ENCODE data around the gene AUNIP. TPM values are rescaled to one million over a fixed set of nuclear protein-coding genes. Genes with fewer than 3 reads are reported as not detected.
"Not testable (repeated sequence)": the region's sequence is repeated elsewhere in the genome, so short reads cannot be mapped to it uniquely, and the experiment has no call there.

The AUNIP gene
- total RNA-seq, 1 donor from 2014 or later = 1.6 TPM

DNA sequence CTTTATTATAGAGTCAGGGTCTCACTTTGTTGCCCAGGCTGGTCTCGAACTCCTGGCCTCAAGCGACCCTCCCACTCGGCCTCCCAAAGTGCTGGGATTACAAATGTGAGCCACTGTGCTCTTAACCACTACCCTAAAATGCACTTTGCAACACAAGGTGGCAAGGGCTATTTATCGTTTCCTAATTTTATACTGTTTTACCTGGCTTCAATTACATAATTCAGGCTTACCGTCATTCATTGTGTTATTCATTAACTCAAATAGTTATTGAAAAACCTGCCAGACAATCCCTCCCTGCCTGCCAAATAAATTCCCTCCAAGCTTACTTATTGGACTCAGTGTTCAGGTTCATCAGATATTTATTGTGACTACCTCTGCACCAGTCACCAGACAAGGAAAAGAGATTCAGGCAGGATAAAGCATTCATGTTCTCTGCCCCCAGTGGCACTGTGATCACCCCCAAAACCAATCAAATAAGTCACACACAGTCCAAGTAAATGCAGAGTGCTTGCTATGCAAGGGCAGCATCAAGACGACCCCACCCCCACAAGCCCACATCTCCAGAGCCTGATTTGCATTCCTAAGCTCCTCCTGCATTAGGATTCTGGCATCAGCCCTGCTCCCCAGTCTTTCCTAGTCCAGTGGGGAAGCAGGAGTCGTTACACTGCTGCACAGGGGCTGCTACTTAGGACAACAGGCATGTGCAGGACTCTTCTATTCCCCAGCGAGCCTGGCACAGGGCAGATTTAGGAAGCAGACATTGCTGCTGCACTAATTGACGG, 8.1 kb upstream of the AUNIP start:
- DNase-seq (ENCODE audit: extremely low read depth, low read depth, low spot score) = no peak

- DNase-seq (ENCODE audit: extremely low read depth, low read depth, low spot score) = no peak
Observed at GRCh38 chr1:25866288-25866687, 7.0 kb upstream of the AUNIP start.

GRCh38 chr1:25864434-25864833, 5.2 kb upstream of the AUNIP start:
- no peak for DNase-seq (ENCODE audit: extremely low read depth, low read depth, low spot score)

GRCh38 chr1:25863486-25864262, 4.4 kb upstream of the AUNIP start:
- no peak for DNase-seq (ENCODE audit: extremely low read depth, low read depth, low spot score)

DNA sequence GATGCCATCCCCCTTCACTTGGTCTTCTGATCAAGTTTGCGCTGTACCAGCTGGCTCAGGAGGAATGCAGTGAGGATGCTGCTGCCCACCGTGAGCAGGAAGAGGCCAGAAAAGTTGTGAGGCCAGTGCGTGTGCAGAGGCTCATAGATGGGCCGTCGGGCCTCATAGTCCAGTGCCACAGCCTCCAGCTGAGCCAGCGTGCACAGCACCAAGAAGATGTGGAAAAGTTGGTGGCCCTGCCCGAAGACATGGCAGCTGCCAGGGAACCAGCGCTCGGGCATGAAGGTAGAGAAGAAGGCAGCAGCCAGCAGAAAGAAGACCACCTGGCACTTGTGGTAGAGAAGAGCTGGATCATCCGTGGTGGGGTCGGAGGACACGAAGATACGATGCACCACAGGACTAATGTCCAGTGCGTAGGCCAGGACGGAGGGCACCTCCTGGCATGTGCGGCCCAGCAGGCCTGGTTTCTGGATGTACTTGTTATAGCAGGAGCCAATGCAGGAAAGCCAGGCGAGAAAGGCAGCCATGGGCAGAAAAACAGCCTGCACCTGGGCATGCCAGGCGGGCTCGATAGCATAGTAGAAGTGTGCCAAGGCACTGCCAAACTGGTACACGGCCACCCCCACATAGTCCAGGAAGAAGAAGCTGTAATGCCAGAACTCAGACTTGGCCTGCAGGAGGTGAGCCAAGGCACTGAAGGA, 3.7 kb upstream of the AUNIP start:
- DNase-seq (ENCODE audit: extremely low read depth, low read depth, low spot score) = no peak

DNA sequence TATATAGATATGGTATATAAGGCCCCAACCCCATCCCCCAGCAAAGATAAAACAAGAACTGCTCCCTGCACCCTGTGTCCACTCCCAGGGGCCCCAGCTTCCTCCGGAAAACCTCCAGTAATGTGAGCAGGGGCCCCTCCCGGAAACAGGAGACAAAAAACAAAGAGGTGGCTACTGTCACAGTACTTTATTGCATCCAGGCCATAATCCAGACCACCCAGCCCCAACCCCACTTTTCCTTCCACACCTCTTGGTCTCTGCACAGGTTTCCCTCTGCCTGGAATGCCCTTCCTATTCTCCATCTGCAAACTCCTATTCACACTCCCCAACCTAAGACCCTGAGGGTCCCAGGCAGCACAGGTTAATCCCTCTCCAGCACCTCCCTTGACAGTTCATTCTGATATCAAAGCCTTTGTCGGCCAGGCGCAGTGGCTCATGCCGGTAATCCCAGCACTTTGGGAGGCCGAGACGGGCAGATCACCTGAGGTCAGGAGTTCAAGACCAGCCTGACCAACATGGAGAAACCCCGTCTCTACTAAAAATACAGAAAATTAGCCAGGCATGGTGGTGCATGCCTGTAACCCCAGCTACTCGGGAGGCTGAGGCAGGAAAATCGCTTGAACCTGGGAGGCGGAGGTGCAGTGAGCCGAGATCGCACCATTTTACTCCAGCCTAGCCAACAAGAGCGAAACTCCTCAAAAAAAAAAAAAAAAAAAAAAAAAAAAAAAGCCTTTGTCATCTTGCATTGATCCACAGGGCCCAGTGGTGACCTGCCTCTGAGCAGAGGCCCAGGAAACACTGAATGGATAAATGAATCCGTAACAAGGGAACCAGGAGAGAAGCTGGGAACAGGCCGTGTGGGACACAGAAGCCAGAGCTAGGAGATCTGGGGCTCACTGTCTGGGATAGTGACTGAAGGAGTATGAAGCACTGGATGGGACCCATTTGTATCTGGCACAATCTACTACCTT, 2.3 kb upstream of the AUNIP start:
- DNase-seq (ENCODE audit: extremely low read depth, low read depth, low spot score) = no peak

DNA sequence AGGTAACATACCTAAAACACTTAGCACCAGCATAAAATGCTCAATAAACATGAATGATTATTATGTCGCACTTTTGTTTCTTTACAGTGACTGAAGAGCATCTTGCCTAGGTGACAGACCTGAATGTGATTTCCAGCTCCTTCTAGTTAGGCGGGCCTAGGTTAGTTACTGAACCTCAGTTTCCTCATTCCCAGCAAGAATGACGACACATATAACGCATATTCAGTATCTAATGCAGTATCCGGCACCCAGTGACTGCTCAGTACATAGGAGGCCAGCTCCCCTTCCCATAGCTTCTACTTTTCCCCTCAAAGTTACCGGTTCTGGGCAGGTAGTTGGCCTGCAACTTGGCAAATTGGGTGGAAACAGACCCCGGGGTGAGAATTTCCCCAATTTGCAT, 763 bp downstream of the AUNIP start:
- no peak for DNase-seq (ENCODE audit: extremely low read depth, low read depth, low spot score)

GRCh38 chr1:25856856-25857255, 2.4 kb downstream of the AUNIP start:
- no peak for DNase-seq (ENCODE audit: extremely low read depth, low read depth, low spot score)

DNA sequence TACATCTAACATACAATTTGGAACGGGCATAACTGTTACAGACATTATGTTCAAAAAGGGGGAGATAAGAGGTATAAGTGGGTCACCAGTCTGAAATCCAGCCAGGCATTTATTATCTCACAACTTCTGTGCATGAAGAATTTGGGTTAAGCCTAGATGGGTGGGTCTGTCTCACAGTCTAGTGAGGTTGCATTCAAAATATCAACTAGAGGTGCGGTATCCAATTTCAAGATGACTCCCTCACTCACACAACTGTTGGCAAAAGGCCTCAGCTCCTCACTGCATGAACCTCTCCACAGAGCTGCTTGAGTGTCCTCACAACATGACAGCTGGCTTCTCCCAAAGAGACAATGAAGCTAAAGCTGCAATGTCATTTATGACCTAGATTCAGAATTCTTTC, 4.7 kb downstream of the AUNIP start:
- no peak for DNase-seq (ENCODE audit: extremely low read depth, low read depth, low spot score)

- DNase-seq (ENCODE audit: extremely low read depth, low read depth, low spot score) = no peak
Observed at GRCh38 chr1:25848531-25848930, 10.7 kb downstream of the AUNIP start.

GRCh38 chr1:25847929-25848328, 11.3 kb downstream of the AUNIP start:
- DNase-seq (ENCODE audit: extremely low read depth, low read depth, low spot score) = no peak

DNA sequence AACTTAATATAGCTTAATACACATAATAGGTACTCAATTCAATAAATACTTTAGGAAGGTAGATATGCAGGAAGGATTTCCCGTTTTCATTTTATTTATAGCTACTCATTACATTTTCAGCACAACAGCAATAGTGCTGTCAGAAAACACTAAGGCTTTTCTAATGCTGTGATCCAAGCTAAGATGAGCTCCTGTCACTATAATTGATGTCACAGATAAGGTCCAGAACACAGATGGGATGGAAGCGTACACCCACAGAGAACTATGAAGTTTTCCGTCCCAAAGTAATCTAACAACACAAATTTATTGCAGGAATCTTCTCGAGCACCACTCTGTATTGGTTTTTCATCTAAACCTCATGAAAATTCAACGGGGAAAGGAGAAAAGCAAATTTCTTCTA, 13.6 kb downstream of the AUNIP start:
- DNase-seq (ENCODE audit: extremely low read depth, low read depth, low spot score) = no peak

GRCh38 chr1:25844536-25845337, 14.5 kb downstream of the AUNIP start:
- no peak for DNase-seq (ENCODE audit: extremely low read depth, low read depth, low spot score)

- DNase-seq (ENCODE audit: extremely low read depth, low read depth, low spot score) = no peak
Observed at GRCh38 chr1:25843483-25843882, 15.8 kb downstream of the AUNIP start.

DNA sequence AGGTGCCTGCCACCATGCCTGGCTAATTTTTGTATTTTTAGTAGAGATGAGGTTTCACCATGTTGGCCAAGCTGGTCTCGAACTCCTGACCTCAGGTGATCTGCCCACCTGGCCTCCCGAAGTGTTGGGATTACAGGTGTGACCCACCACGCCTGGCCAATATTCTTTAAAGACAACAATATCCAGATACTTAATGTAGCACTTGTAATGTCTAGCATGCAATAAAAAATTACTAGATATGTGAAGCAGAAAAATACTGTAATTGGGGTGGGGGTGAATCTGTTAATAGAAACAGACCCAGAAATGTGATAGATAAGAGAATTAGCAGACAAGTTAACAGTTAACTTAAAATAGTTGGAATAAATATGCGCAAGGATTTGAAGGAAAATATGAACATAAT, 19.4 kb downstream of the AUNIP start:
- not testable (repeated sequence) for DNase-seq (ENCODE audit: extremely low read depth, low read depth, low spot score)

DNA sequence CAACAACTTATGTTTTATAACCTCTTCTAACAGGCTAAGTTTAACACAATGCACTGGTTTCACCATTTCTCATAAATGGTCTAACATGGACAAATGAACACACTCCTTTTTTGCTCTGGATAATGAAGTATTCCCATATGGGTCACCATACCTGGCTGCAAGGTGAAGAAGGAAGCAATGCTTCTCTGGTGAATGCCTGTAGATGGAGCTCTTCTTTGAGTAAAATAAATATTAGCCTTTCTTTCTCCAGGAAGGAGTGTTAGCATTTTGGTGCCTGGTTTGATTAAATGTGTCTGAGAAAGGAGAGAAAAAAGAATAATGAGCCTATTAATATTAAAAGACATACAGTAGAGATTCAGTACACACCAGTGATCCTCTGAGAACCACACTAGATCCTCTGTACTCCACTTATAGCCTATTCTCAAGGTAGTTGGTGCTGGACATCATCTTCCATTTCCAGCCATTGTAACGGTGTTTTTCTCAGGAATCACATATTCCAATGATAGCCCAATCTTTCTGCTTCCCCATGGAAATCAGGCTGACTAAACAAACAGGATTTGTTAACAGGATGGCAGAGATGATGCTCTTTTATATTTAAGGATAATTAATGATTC, 21.9 kb downstream of the AUNIP start:
- DNase-seq (ENCODE audit: extremely low read depth, low read depth, low spot score) = no peak

GRCh38 chr1:25836695-25837094, 22.6 kb downstream of the AUNIP start:
- DNase-seq (ENCODE audit: extremely low read depth, low read depth, low spot score) = no peak

DNA sequence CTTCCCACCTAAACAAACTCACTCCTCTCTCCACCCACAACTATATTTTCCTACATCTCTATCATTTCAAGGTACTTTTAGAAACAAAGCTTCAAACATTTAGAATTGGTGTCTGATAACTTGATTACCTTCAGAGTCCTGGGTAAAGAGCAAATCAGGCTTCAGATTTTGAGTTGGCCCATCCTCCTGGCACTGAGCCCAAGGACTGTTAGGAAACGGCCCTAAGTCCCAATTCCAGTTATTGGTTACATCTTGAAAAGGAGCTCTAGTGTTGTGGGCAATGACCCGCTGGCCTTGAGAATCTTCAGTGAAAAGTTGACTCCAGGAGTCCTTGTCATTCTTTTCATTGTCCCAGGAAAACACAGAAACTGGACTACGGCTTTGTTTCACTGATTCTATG, 24.4 kb downstream of the AUNIP start:
- no peak for DNase-seq (ENCODE audit: extremely low read depth, low read depth, low spot score)

GRCh38 chr1:25833158-25833557, 26.1 kb downstream of the AUNIP start:
- DNase-seq (ENCODE audit: extremely low read depth, low read depth, low spot score) = no peak

All from glomerular endothelial cell (primary cell).